GM21528 (cell line): ENCODE data around the gene LINC00305.

ENCODE experiments used
- ATAC-seq: cut with Tn5 transposase; IDR thresholded peaks from one replicate; pipeline ENCODE4 v1.9.1; 2021; ENCODE audit warnings: mild to moderate bottlenecking, moderate library complexity; ENCODE audit not compliant: unreplicated experiment, low FRiP score

LINC00305 gene

GRCh38 chr18:64148988-64149387, at the start of gene LINC00305:
TSS of gene LINC00305 (minus strand) at chr18:64149088.
- no peak for ATAC-seq

- ATAC-seq, result no peak
Observed at GRCh38 chr18:64191069-64191468, 42.2 kb upstream of the LINC00305 start.

GRCh38 chr18:64185987-64186386, 37.1 kb upstream of the LINC00305 start:
- ATAC-seq, result no peak

- no peak for ATAC-seq
Observed at GRCh38 chr18:64183665-64184064, 34.8 kb upstream of the LINC00305 start.

GRCh38 chr18:64180617-64181016, 31.7 kb upstream of the LINC00305 start:
- no peak for ATAC-seq

GRCh38 chr18:64180171-64180570, 31.3 kb upstream of the LINC00305 start:
- ATAC-seq, result no peak

- no peak for ATAC-seq
Observed at GRCh38 chr18:64179556-64180080, 30.7 kb upstream of the LINC00305 start.

- ATAC-seq, result no peak
Observed at GRCh38 chr18:64178860-64179259, 30.0 kb upstream of the LINC00305 start.

GRCh38 chr18:64175432-64175831, 26.5 kb upstream of the LINC00305 start:
- no peak for ATAC-seq

GRCh38 chr18:64171576-64171975, 22.7 kb upstream of the LINC00305 start:
- ATAC-seq, result no peak

- ATAC-seq, result no peak
Observed at GRCh38 chr18:64167408-64167925, 18.6 kb upstream of the LINC00305 start.

- no peak for ATAC-seq
Observed at GRCh38 chr18:64165906-64166305, 17.0 kb upstream of the LINC00305 start.

- no peak for ATAC-seq
Observed at GRCh38 chr18:64164883-64165282, 16.0 kb upstream of the LINC00305 start.

- ATAC-seq, result no peak
Observed at GRCh38 chr18:64149916-64150438, 1.1 kb upstream of the LINC00305 start.

GRCh38 chr18:64142904-64143303, 6.0 kb downstream of the LINC00305 start:
- ATAC-seq, result no peak

GRCh38 chr18:64137914-64138313, 11.0 kb downstream of the LINC00305 start:
- ATAC-seq, result no peak

- ATAC-seq, result no peak
Observed at GRCh38 chr18:64134044-64134747, 14.7 kb downstream of the LINC00305 start.

GRCh38 chr18:64132871-64133270, 16.0 kb downstream of the LINC00305 start:
- no peak for ATAC-seq

GRCh38 chr18:64131314-64131713, 17.6 kb downstream of the LINC00305 start:
- ATAC-seq, result no peak

GRCh38 chr18:64127172-64127571, 21.7 kb downstream of the LINC00305 start:
- ATAC-seq, result peak; percentile 63

GRCh38 chr18:64119916-64120315, 29.0 kb downstream of the LINC00305 start:
- no peak for ATAC-seq

GRCh38 chr18:64118406-64118805, 30.5 kb downstream of the LINC00305 start:
- ATAC-seq, result no peak
